GM21737 (cell line): Measurements from ENCODE around the gene ITPR1.

ENCODE experiments used
- ATAC-seq: cut with Tn5 transposase; IDR thresholded peaks from one replicate; pipeline ENCODE4 v1.9.1; 2021; ENCODE audit warnings: mild to moderate bottlenecking, moderate library complexity; ENCODE audit not compliant: unreplicated experiment

The ITPR1 gene

GRCh38 chr3:4738737-4739274 is 245.7 kb downstream of the ITPR1 start:
- no peak for ATAC-seq

- ATAC-seq, result no peak
Observed at GRCh38 chr3:4739289-4740236, 246.4 kb downstream of the ITPR1 start.

- no peak for ATAC-seq
Observed at GRCh38 chr3:4740397-4741105, 247.4 kb downstream of the ITPR1 start.

GRCh38 chr3:4741106-4741403 is 247.9 kb downstream of the ITPR1 start:
- ATAC-seq, result no peak

GRCh38 chr3:4741404-4742307 is 248.5 kb downstream of the ITPR1 start:
- no peak for ATAC-seq

GRCh38 chr3:4742359-4742758 is 249.2 kb downstream of the ITPR1 start:
- ATAC-seq, result no peak

- ATAC-seq, result no peak
Observed at GRCh38 chr3:4743371-4743770, 250.2 kb downstream of the ITPR1 start.

GRCh38 chr3:4744405-4745234 is 251.5 kb downstream of the ITPR1 start:
- ATAC-seq, result no peak

- ATAC-seq, result no peak
Observed at GRCh38 chr3:4745235-4745610, 252.1 kb downstream of the ITPR1 start.

- ATAC-seq, result no peak
Observed at GRCh38 chr3:4746241-4746958, 253.3 kb downstream of the ITPR1 start.

- no peak for ATAC-seq
Observed at GRCh38 chr3:4748127-4748526, 255.0 kb downstream of the ITPR1 start.

GRCh38 chr3:4748701-4749378 is 255.7 kb downstream of the ITPR1 start:
- no peak for ATAC-seq

- ATAC-seq, result no peak
Observed at GRCh38 chr3:4749567-4750002, 256.4 kb downstream of the ITPR1 start.

- no peak for ATAC-seq
Observed at GRCh38 chr3:4750306-4750968, 257.3 kb downstream of the ITPR1 start.

GRCh38 chr3:4751029-4751501 is 257.9 kb downstream of the ITPR1 start:
- ATAC-seq, result no peak

GRCh38 chr3:4751502-4752101 is 258.5 kb downstream of the ITPR1 start:
- ATAC-seq, result no peak

GRCh38 chr3:4752201-4753072 is 259.3 kb downstream of the ITPR1 start:
- ATAC-seq, result no peak
